Tibial nerve (tissue), 3 donors: ENCODE data around the gene ST6GALNAC3.

Experiments used
- CTCF ChIP-seq, 5 experiments: fragments of 200-600 bp in 3 of 5; fragments of 450-650 bp in 2 of 5; sonication (generic) in 3 of 5; IDR thresholded peaks; one replicate each; pipeline ENCODE4 v1.5.1; 2016 to 2019; ENCODE audit warnings: antibody characterized with exemption in 5 of 5, mild to moderate bottlenecking in 3 of 5, moderate library complexity in 2 of 5
- POLR2A ChIP-seq, 2 donors: fragments of 450-650 bp; IDR thresholded peaks; one replicate each; pipeline ENCODE4 v1.6.1; 2017; ENCODE audit warnings: antibody characterized with exemption in 2 of 2, mild to moderate bottlenecking in 2 of 2, moderate library complexity in 2 of 2

- TF ChIP-seq POLR2A (IDR thresholded peaks at IDR 0.05): no peak
- TF ChIP-seq CTCF (IDR thresholded peaks at IDR 0.05): no peak
Observed at GRCh38 chr1:76354236-76354635, 279.7 kb downstream of the ST6GALNAC3 start.
